HS-5 (cell line): ENCODE data around the gene NEGR1.

Source experiments
- DNase-seq: peaks from one replicate; pipeline ENCODE4 v3.0.0-alpha.2; 2012; ENCODE audit warnings: low read depth

NEGR1 gene

DNA sequence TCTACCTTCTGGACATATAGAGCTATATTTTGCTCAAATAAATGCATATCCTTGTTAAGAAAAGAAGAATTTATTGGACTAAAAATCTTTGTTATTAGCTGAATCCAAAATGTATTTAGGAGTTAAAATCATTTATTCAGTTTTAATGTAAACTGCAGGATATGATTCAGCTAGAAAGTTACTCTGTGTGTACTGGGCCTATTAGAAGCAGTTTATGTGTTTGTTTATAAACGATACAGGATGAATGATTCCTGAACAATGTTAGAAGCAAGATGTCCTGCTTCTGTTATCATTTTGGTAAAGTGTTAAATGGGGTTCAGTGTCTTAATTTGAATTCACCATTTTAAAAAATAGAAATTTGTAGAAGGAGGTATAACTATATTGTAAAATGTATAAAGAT, 652.3 kb downstream of the NEGR1 start:
- DNase-seq = no peak

GRCh38 chr1:71625004-71625403, 657.3 kb downstream of the NEGR1 start:
- DNase-seq = no peak

GRCh38 chr1:71623888-71624287, 658.5 kb downstream of the NEGR1 start:
- DNase-seq = no peak

DNA sequence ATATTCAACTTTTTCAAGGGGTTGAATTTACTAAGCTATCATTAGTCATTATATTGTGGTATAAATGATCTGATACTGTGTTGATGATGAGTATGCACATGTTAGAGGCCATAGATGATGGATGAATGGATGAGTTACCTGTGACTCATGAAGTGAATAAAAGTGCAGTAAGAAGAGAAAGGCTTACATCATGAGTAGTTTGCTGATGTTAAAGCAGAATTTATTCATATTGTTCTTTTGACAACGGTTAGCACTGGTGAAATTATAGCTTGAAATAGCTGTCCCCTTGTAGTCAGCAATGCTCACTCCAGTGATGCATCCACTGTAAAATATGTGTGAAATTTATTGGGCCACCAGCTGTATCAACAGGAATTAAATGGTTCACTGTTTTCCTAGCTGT, 660.6 kb downstream of the NEGR1 start:
- peak; percentile 67 for DNase-seq

DNA sequence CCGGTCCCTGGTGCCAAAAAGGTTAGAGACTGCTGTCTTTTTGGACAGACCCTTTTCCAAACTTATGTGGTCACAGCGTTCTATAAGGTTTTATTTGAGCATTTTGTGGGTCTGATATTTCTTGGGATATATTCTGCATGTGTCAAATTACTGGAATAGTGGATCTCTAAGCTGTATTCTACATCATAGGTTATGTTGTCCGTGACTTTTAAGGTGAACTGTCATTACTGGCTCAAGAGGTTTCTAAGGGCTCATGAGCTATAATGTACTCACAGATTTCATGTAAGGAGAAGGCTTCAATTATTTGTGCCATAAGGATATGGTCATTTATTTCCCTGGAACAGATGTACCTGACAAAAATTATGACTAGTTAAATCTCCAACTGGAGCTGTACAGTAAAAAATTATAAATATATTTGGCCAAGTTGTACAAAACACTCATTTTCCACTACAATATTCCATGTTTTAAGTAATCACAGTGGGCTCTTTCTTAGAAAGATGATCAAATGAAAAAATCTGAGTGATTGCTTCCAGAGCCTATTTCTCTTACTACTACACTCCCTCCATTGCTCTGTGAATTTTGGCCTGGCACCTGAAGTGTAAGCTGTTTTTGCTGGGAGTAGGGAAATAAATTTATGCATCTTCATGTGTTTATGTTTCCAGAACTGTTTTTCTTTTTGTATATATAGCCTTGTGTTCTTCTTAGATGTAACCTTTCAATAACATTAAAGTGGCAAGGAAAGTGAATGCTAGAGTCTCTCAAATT, 663.4 kb downstream of the NEGR1 start:
- no peak for DNase-seq

GRCh38 chr1:71618191-71618590, 664.1 kb downstream of the NEGR1 start:
- no peak for DNase-seq

DNA sequence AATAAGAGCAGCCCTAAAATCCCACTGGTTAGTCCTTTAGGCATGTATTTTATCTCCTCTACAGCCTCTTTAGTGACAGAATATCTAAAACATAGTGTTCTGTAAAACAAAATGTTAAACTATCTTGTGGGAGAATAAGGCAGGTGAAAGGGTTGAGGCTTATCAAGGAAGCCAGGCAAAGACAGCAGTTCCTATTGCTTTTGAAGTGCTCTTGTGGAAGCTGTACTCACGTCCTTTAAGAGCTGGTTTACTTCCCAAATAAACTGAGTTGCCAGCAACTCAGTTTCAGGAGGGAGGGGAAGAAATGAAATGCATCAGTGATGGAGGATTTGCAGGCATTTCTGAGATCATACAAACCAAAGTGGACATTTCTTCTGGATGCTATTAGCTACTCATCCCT, 671.9 kb downstream of the NEGR1 start:
- no peak for DNase-seq

GRCh38 chr1:71603044-71603776, 679.1 kb downstream of the NEGR1 start:
- no peak for DNase-seq

DNA sequence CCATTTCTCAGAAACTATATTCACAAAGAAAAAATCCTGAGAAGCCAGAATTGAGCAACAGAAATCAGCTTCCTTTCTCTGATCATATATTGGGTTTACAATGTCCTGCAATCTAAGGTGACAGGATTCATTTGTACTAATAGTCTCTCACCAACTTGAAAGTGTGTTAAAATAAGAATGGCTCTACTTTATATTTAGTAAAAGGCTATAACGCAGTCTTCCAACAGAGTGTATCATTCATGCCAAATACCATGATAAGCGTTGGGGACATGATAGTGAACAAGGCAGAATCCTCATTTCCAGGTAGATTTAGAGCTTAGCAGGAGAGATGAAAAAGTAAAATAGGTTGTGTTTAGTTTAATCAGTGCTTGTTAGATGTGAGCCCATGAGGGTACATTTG, 682.3 kb downstream of the NEGR1 start:
- DNase-seq = no peak

DNA sequence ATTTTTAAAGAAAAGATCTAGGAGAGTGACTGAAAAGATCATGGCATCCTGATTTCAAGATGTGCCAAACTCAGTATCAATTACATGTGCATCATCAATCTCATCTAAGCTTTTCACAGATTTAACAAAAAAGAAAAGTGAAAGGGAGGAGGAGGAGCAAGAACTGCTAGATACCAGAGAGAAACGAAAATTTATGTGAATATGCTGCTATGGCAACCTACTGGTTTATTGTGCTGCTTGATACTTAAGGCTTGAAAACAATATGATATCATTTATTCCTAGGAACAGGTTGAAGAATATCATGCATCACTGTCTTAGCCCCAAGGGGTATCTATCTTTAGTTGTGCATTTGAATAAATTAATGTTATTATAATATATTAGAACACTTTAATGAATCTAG, 683.0 kb downstream of the NEGR1 start:
- no peak for DNase-seq

- no peak for DNase-seq
These were observed 688.8 kb downstream of the NEGR1 start for GRCh38 chr1:71593523-71593922.

DNA sequence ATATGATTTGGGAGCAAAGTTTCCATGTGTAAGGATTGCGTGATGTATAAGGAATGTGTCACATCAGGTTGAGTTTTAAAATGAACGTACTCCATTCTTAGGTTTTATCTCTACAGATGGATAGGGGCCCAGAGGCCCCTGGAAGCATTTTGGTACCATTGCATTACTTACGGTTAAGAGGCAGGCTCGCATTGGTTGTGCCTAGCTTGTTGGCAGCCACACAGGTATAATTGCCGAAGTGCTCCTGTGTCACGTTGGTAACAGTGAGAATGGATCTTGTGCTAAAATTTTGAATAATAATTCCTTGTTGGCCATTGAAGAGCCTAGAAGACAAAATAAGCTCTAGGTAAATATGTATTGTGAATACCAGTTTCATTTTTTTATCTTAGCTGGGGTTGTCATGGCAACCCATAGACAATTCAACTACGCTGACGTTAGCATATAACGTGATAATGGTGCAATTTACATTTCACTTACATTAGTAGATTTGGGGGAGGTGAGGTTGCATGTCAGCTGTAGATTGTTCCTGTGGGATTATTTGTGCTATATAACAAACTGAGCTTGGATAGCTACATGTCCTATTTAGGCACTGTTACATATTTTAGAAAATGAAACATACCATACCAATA, 689.6 kb downstream of the NEGR1 start:
- DNase-seq = no peak

DNA sequence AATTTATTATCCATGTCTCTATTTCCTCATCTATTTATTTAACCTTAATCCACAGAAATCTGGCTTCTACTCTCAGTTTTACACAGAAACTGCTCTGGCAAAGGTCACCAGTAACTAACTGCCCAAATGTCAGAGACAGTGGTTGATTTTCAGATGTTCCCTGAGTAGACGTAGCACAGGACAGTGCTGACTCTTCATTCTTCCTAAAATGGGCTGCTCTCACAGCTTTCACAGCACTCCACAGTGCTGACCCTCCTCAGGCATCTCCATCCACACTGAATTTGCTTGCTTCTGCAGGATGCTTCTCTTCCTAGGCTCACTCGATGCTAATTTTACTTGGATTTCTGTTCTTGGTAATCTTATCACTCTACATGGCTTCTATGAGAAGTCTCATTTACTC, 693.3 kb downstream of the NEGR1 start:
- no peak for DNase-seq

DNA sequence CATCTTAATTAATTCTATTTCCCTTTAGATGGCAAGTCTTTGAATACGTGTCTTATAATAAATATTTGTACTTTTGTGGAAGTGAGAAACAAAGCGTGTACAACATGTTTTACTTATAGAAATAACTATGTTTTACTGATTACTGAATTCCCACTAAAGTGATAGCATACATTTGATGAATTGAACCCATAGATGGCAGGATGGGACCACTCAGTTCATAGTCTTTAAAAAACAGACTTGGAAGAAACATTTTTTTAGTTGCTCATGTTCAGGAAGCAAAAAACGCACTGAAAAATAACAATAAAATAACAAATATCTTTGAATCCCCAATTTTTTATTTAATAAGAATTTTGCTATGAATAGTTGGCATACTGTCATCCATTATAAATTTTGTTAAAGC, 694.4 kb downstream of the NEGR1 start:
- no peak for DNase-seq

GRCh38 chr1:71586030-71586429, 696.3 kb downstream of the NEGR1 start:
- DNase-seq = no peak

GRCh38 chr1:71583756-71584155, 698.6 kb downstream of the NEGR1 start:
- no peak for DNase-seq

DNA sequence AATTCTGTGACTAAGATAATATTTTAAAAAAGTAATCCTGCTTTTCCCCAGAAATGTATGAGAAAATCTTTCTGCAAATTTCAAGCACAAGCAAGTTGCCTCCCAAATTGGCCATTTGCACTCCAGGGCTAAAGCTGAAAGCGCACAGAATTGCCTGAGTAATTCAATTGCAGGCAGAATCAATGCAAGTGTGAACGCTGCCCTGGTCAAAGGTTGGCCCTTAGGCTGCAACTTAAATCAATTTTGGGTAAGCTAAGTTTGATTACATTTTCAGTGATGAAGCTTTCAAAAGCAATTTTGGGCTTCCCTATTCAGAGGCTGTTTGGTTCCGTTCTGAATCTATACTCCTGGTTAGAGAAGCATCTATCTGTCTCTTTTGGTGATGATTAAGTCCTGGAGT, 699.7 kb downstream of the NEGR1 start:
- no peak for DNase-seq

DNA sequence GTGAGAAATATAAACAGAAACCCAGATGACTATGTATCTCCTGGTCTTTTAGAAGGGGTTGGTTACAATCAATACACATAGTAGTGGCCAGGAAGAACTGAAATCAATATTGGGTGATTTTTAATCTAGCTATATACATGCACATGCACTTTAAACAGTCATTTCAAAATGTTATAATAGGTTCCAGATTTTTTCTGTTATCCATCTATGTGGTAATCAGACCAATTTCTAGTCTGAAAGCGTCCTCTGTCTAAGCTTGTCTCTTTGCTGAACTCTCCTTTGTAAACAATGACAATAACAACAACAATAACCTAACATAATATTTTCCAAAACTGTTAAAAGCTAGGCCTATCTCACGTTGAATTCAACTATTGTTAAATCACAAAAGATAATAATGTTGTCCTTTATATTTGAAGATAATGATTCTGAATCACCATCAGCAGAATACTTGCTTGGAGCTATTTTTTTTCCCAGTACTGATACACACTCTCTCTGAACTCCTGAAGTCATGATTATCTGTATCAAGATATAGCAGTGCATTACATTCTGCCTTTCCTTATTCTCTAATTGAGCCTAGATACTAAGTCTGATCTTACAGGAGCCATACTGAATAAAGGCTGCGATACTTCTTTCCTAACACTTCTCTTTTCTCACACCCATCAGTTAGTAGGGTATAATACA, 704.7 kb downstream of the NEGR1 start:
- no peak for DNase-seq

GRCh38 chr1:71572038-71572437, 710.3 kb downstream of the NEGR1 start:
- DNase-seq = no peak

GRCh38 chr1:71566413-71566812, 715.9 kb downstream of the NEGR1 start:
- no peak for DNase-seq

- no peak for DNase-seq
These were observed 716.5 kb downstream of the NEGR1 start for GRCh38 chr1:71565831-71566230.

DNA sequence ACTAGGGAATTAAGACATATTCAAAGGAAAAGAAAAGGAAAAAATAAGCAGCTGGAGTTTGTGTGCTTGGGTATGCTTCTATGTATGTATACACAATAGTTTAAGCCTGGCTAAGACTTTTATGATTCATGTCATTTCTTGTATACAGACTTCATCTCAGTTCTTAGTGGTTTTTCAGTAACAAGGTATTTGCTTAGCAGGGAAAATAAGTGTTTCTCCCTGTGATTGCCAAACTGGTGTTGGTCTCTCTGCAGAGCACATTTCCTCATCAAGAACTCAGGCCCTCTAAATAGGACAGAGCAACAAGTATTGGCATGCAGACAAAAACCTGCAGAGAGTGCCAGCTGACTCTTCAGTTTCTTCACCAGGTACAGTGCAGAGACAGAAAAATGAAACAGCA, 717.1 kb downstream of the NEGR1 start:
- DNase-seq = no peak

DNA sequence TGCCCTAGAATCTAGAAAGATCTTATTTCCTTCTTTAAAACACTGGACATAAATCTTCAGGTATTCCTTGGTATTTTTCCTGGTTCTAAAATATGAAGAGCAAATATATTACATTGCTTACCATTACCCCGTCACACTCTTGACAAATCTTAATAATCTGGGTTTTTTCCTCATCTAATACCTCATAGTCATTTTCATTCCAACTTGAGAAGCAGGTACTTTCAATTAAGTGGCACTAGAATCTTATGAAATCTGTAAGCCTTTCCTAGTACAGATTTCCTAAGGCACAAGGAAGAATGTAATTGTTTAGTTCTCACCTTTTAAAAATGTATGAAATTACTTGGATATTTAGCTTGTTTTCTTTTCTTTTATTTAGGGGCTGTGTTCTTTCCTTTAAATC, 720.0 kb downstream of the NEGR1 start:
- DNase-seq = no peak
